Smooth muscle cell of trachea (primary cell): ENCODE data around the gene AFP. TPM values are rescaled to one million over a fixed set of nuclear protein-coding genes. Genes with fewer than 3 reads are reported as not detected.

Source experiments
- total RNA-seq: library from RNA; depleted of rRNA; stranded (reverse); fragments of >200 nt; gene quantifications from 2 replicates; pipeline ENCODE4 v1.2.1, GENCODE V29; 2014

Gene AFP
- total RNA-seq = 0.15 and 0.66 TPM in 2 replicates

DNA sequence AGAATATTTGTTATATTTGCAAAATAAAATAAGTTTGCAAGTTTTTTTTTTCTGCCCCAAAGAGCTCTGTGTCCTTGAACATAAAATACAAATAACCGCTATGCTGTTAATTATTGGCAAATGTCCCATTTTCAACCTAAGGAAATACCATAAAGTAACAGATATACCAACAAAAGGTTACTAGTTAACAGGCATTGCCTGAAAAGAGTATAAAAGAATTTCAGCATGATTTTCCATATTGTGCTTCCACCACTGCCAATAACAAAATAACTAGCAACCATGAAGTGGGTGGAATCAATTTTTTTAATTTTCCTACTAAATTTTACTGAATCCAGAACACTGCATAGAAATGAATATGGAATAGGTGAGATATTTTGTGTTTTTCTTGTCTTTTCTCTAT lies at the start of gene AFP:
TSS of gene AFP (plus strand) at position 238 of the 400 bp plus-strand sequence. CDS start at position 280, 42 bp downstream.

DNA sequence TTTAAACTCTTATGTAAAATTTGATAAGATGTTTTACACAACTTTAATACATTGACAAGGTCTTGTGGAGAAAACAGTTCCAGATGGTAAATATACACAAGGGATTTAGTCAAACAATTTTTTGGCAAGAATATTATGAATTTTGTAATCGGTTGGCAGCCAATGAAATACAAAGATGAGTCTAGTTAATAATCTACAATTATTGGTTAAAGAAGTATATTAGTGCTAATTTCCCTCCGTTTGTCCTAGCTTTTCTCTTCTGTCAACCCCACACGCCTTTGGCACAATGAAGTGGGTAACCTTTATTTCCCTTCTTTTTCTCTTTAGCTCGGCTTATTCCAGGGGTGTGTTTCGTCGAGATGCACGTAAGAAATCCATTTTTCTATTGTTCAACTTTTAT lies 32.0 kb upstream of the AFP start, which contains the start of gene ALB:
TSS of gene ALB (plus strand) at position 246 of the 400 bp plus-strand sequence. CDS start at position 287, 41 bp downstream.

DNA sequence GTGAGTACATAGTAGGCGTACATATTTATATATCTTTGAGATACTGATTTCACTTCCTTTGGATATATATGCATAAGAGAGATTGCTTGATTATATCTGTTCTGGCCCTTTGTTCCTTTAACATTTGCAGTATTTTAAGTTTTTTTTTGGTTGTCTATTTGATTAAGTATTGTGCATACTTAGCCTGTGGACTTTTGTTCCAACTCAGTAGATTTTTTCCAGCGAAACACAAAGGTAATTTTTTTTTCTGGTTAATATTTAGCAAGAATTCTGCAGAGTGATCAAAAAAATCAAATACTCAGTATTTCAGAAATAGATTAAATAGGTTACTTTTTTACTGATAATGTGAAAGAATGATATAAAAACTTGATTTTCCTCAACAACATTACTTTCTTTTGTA lies 45.3 kb downstream of the AFP start, which contains the start of gene AFM:
TSS of gene AFM (plus strand) at position 388 of the 400 bp plus-strand sequence. CDS start 31 bp downstream, outside the sequence.

Other genes starting within 250 kb of the AFP start
- gene ANKRD17, start 177.4 kb upstream of the AFP start, total RNA-seq = 50.8 and 58.3 TPM in 2 replicates
- gene ALB, start 31.9 kb upstream of the AFP start, total RNA-seq = 0.33 TPM in 1 of 2 replicates, not detected in the other
- not detected in 2 replicates for gene AFM, start 45.5 kb downstream of the AFP start, total RNA-seq
- gene RASSF6, start 184.2 kb downstream of the AFP start, total RNA-seq = under 0.01 TPM in 2 replicates